GM18499 (cell line): ENCODE results near the gene CHM.
"Not testable (repeated sequence)": the region's sequence is repeated elsewhere in the genome, so short reads cannot be mapped to it uniquely, and the experiment has no call there.

ENCODE experiments used
- ATAC-seq: cut with Tn5 transposase; IDR thresholded peaks from one replicate; pipeline ENCODE4 v1.9.1; 2021; ENCODE audit warnings: moderate number of reproducible peaks; ENCODE audit not compliant: insufficient read depth, unreplicated experiment

CHM gene

GRCh38 chrX:85998954-85999353, 48.4 kb downstream of the CHM start:
- ATAC-seq, result no peak

GRCh38 chrX:85996555-85996954, 50.8 kb downstream of the CHM start:
- ATAC-seq, result no peak

GRCh38 chrX:85995641-85996040, 51.7 kb downstream of the CHM start:
- ATAC-seq, result no peak

GRCh38 chrX:85994797-85995196, 52.6 kb downstream of the CHM start:
- ATAC-seq, result no peak

- ATAC-seq, result no peak
These were observed 53.1 kb downstream of the CHM start for GRCh38 chrX:85994228-85994627.

- ATAC-seq, result no peak
These were observed 53.7 kb downstream of the CHM start for GRCh38 chrX:85993539-85994197.

- no peak for ATAC-seq
These were observed 54.5 kb downstream of the CHM start for GRCh38 chrX:85992811-85993229.

GRCh38 chrX:85988353-85988752, 59.0 kb downstream of the CHM start:
- ATAC-seq, result no peak

- ATAC-seq, result no peak
These were observed 67.1 kb downstream of the CHM start for GRCh38 chrX:85980286-85980685.

- ATAC-seq, result no peak
These were observed 70.1 kb downstream of the CHM start for GRCh38 chrX:85977218-85977617.

GRCh38 chrX:85972351-85972750, 75.0 kb downstream of the CHM start:
- not testable (repeated sequence) for ATAC-seq

- ATAC-seq, result no peak
These were observed 82.6 kb downstream of the CHM start for GRCh38 chrX:85964744-85965143.

- no peak for ATAC-seq
These were observed 83.6 kb downstream of the CHM start for GRCh38 chrX:85963736-85964135.

GRCh38 chrX:85955510-85955909, 91.8 kb downstream of the CHM start:
- ATAC-seq, result no peak

- not testable (repeated sequence) for ATAC-seq
These were observed 102.6 kb downstream of the CHM start for GRCh38 chrX:85944751-85945150.

GRCh38 chrX:85941275-85941674, 106.1 kb downstream of the CHM start:
- no peak for ATAC-seq

- not testable (repeated sequence) for ATAC-seq
These were observed 107.4 kb downstream of the CHM start for GRCh38 chrX:85939942-85940341.

GRCh38 chrX:85934399-85934798, 113.0 kb downstream of the CHM start:
- not testable (repeated sequence) for ATAC-seq

- no peak for ATAC-seq
These were observed 117.3 kb downstream of the CHM start for GRCh38 chrX:85930099-85930498.

- ATAC-seq, result no peak
These were observed 118.8 kb downstream of the CHM start for GRCh38 chrX:85928606-85929005.

GRCh38 chrX:85927740-85928139, 119.6 kb downstream of the CHM start:
- ATAC-seq, result no peak

- ATAC-seq, result no peak
These were observed 124.5 kb downstream of the CHM start for GRCh38 chrX:85922821-85923220.
